ENCODE results near the gene MAP3K6.

Gene MAP3K6

DNA sequence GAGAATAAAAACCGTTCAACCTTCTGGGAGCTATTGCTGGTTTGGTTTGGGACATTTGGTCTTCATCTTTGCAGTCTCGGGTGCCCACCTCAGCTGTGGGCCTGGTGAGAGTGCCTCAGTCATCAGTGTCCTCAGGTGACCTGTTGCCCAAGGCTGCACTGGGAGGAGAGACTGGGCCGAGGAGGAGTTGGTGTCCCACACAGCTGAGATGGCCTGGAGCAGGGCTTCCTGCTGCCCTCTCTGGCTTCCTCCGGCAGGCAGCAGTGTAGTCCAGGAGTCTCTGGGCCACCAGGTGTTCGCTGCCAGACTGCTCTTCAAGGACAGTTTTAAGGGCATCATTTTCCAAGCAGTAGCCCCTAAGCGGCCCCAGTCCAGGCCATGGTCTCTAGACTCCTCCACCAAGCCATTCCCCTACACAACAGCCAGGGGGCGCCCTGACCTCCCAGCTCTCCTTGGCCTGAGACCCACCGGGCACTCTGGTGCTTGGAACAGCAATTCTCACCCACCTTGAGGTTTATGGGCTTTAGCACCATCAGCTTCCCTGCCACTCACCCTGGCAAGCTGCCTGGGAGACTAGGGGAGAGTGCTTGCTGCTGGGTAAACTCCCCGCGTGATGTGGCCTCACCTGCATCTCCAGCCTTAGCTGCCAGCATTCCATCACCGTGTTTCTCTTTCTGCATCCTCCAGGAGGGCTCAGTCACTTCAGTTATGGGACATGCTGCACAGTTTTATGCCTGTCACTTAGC, 34.1 kb downstream of the MAP3K6 start:
- DNase-seq, result peak; percentile 58

DNA sequence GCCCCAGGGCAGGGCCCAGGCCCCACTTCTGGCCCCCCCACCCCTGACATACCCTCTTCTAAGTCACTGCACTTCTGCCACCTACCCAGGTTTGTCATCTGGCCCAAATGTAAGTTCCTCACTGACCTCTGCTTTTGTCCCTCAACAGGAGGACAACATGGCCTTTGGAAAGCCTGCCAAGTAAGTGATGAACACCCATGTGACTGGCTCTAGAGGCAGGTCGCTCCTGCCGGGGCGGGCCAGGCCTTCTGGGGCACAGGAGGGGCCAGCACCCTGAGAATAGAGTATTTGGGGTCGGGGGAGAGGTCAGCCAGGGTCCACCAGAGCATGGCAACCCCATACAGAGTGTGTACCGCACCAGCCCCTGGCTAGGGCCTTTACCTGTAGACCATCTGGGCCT, 34.8 kb downstream of the MAP3K6 start:
- no peak for DNase-seq

DNA sequence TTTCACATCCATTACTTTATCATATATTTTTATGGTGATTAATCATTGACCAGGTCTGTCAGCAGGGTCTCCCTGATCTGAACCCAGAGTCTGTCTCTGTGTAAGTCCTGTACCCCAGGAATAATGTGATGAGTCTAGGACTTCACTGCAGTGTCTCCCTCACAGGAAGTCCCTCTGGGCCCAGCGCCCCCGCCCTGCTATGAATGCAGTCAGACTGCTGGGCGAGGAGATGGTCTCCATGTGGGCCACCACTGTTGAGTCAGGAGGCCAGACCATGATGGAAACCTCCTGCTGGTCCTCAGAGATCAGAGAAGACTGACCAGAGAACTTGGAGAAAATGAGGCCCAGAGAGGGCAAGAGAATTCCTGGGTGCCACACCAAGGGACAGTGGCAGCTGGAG, 35.3 kb downstream of the MAP3K6 start:
- no peak for DNase-seq

DNA sequence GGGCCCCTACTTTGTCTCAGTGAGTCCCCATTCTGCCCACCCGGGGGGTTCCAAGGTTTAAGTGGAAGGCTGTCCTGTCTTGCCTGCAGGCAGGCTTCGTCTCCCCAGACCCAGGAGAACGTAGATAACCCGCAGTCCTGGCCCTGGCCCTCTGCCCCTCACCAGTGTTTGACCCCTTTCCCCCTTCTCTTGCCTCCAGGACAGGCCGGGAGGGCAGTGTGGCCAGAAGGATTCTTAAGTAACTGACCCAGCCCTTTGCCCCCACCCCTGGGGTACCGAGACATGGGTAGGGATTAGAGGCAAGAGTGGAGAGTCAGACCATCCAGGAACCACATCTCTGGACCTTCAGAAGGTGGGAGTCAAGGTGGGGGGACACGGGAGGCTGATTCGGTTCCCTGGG, 36.0 kb downstream of the MAP3K6 start:
- no peak for DNase-seq

DNA sequence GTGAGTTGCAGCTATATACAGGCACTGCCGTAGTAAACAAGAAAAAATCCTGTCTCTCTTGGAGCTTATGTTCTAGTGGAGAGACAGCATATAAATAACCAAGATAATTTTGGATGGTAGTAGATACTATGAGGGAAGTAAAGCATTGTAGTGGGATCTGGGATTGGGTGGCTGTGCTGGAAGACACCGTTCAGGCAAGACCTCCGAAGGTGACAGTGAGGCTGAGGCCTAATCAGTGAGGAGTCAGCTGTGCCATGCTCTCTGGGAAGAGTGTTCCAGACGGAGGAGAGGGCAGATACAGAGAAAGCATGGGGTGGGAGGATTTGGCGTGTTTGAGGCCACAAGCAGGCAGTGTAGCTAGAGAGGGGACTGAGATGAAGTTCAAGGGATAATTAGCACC, 38.8 kb downstream of the MAP3K6 start:
- DNase-seq, result no peak

DNA sequence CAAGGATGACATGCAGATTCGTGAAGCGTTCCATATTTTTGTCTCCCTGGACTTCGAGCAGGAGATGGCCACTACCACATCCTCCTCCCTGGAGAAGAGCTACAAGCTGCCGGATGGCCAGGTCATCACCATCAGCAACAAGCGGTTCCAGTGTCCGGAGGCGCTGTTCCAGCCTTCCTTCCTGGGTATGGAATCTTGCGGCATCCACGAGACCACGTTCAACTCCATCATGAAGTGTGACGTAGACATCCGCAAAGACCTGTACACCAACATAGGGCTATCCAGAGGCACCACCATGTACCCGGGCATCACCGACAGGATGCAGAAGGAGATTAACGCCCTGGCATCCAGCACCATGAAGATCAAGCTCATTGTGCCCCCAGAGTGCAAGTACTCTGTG, 41.5 kb downstream of the MAP3K6 start:
- DNase-seq, result no peak

DNA sequence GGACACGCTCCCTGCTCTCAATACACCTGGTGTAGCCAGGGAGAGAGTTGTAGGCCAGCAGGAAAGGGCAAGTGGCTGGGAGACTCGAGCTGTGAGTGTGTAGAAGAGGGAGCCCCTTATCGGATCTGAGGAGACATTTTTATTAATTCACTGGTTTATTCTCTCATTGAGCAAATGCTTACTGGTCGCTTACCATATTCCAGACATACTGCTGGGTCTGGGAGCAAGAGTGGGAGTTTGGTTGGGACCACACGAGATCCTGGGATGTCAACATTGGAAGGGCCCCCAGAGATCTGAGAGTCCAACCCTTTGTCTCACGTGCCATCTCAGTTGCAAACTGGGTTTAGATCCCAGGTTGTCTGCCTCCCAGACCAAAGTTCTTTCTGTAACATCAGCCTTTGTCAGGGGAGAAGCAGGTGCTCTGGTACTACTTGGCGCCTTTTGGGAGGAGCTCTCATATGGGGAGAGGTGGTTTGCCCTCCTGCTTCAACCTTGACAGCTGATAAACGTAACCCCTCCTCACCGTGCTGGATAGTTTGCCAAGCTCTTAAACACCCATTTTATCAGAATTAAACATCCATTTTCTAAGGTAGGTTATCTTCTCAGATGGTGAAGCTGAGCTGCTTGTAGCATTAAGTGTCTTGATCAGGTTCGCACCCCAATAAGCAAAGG, 44.1 kb downstream of the MAP3K6 start:
- DNase-seq, result no peak

DNA sequence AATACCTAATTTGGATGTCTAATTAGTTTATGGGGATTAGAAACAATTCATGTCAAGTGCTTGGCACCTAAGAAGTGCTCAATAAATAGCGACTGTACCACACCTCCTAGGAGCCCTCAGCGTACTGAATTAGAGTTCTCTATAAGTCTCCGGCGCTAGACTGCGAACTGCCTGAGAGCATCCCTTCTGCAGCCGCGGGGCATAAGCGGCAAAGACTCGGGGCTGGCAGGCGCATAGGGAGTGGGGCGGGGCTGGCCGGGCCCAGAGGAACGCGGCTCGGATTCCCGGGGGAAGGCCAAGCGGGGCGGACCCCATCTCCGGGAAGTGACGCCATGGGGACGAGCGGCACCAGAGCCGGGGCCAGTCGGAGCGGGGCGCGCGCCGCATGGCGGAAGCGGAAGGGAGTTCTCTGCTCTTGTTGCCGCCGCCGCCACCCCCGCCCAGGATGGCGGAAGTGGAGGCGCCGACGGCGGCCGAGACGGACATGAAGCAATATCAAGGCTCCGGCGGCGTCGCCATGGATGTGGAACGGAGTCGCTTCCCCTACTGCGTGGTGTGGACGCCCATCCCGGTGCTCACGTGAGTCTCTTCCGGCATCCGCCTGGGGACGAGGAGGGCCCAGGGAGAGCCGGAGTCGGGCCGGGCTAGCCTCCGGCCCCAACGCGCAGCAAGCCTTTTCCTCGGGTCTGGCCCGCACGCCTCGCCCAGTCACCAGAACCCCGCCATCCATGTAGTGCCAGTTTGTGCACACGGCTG, 44.8 kb downstream of the MAP3K6 start, which contains the start of gene TMEM222:
Gene TMEM222 (plus strand): TSS at position 351 of the 756 bp plus-strand sequence. CDS start 35 bp downstream, at position 386.
- peak; percentile 97 for DNase-seq

DNA sequence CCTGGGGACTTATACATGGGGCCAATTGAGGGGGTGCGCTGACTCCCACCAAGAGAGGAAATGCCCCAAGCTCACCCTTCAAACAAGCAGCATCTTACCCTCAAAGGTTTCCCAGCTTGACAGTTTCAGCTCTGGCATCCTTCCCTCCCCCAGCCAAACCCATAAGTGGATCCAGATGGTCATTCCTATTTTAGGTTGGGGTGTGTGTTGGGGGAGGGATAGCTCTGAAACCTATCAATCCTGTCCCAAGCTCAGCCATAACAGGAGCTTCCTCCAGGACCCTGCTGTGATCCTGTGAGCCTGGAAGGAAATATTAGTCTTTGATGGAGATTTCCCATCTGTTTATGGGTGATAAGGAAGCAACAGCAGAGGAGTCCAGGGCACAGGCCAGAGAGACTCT, 48.2 kb downstream of the MAP3K6 start:
- no peak for DNase-seq

DNA sequence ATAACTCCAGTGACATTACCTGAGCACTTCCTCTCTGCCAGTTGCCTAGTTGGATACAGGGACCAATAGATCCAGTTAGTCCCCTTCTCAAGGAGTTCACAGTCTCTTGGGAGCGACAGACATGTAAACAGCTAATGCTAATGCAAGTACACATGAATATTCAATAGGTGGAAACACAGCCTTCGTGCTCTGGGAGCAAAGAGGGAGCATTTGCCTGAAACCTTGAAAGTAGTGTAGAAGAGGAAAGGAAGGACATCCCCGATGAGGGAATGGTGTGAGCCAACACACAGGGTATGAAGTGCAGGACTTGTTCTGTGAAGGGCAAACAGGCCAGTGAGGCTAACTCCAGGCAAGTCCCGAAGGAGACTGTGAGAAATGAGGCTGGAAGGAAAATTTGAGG, 48.6 kb downstream of the MAP3K6 start:
- no peak for DNase-seq

DNA sequence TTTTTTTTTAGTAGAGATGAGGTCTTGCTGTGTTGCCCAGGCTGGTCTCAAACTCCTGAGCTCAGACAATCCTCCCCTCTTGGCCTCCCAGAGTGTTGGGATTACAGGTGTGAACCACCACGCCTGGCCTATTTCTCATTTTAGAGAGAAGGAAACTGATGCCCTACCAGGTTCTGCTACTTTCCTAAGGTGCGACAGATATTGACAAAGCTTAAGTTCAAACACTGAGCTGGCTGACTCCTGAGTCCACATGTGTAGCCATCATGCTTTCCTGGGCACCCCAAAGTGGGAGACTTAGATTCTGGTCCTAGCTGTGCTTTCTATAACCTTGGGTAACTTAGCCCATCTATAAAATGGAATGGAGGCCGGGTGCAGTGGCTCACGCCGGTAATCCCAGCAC, 49.9 kb downstream of the MAP3K6 start:
- DNase-seq, result no peak

DNA sequence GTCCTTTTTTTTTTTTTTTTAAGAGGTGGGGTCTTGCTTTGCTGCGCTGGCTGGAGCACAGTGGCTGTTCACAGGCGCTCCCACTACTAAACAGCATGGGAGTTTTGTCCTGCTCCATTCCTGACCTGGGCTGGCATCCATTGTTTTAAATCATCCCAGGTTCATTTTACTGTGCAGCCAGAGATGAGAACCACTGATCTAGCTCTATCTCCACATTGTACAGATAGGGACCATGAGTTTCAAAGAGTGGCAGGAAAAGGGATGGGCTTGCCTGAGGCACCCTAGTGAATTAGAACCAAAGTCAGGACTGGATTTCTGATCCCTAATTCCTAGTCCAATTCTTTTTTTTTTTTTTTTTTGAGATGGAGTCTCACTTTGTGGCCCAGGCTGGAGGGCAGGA, 52.0 kb downstream of the MAP3K6 start:
- no peak for DNase-seq

DNA sequence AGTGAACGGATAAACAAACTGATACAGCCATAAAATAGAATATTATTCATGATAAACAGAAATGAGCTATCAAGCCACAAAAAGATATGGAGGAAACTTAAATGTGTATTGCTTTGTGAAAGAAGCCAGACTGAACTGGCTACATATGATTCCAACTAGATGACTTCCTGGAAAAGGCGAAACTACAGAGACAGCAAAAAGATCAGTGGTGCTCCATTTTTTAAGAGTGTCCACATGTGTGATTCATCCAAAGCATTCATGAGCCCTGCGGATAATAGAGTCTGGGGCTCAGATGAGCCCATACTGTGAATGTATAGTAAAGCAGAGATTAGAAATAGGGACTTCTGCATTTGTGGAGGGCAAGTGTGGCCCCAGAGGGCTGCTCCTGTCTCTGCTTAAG, 52.6 kb downstream of the MAP3K6 start:
- no peak for DNase-seq

DNA sequence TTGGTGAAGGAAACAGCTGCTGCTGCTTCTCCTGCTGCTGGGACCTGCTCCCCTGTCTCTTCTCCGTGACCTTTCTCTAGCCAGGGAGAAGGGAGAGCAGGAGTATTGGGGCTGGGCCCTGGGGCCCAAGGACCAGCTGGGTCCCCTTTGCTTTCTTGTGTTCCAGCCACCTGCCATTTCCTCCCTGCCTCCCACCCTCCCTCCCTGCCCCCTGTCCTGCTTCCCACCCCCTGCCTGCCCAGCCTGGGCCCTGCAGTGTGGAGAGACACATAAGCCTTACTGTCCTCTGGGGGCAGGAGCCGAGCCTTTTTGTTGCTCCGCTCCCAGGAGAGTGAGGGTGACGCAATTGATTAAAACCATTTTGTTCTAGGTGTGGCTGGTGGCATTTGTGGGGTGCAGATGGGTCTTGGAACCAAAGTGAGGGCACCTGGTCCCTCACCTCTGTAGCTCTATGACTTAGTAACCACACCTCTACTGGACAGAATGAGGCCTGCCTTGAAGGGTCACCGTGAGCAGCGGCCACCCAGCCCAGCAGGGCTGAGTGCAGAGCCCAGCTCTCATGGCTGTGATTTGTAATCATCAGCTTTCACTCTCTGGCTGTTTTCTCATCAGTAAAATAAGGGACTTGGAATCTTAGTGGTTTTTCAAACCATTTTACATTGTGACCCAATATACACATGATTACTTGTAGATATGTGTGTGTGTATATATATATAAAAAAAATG, 58.7 kb downstream of the MAP3K6 start:
- DNase-seq, result no peak

DNA sequence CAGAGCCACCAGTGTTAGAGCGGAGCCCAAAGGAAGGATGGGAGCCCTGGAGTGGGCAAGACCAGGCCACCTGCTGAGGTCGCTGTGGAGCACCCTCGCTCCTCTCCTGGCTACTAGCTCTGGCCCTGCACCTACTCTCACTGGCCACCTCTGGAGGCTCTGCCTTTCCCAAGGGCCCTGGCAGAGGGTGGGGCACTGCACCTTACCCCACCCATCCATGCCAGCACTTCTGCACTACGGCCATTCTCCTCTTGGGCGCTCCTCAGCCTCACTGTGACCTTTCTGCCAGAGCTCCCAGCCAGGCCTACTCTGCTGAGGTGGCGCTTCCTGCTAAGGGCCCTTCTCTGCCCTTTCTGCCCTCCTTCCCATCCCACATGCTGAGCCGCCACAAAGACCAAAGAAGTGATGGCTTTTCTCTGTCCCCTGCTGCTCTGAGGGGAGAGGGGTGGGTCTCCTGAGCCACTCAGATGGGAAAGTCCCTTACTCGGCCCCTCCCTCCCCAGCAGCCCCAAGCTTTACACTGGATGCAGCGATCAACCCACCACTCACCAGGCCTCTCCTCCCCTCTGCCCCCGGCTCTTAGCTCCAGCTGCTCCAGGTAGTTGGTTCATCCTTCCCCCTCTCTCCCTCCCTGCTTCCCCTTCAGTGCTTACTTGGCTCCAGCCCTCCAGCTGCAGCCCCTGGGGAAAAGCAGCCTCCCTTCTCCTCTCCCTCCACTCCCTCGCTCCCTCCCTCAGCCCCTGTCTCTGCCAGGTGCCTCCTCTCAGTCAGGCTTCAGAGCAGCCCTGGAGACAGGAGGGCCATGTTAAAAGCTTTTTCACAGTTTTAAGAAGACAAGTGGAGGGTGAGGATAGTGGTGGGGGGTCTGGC, 59.6 kb downstream of the MAP3K6 start:
- DNase-seq, result no peak

DNA sequence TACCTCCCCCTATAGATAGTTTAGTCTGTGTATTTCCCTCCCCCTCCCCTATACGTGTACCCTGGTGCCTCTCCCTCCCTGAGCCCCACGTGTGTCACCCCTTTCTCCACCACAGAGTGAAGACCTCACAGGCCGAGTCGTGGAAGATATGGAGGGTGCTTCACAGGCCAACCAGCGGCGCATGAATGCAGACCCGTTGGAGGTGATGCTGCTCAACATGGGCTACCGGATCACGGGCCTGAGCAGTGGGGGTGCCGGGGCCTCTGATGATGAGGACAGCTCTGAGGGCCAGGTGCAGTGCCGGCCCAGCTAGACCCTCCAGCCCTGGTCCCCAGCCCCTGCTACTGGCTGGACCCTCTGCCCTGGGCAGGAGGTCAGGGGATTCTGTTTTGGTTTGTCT, 60.7 kb downstream of the MAP3K6 start:
- DNase-seq, result no peak

All from activated naive CD4-positive, alpha-beta T cell treated with Interleukin-2 at 50 U/mL for 16 hours (primary cell).